Mucosa of descending colon (tissue), 3 donors: ENCODE data around the gene PRRT2. TPM values are rescaled to one million over a fixed set of nuclear protein-coding genes. Genes with fewer than 3 reads are reported as not detected.

Experiments
- ATAC-seq: fragments of 200-7000 bp; cut with Tn5 transposase; one replicate; pipeline ENCODE4 v1.9.1; 2020; ENCODE audit warnings: mild to moderate bottlenecking, moderate library complexity
- DNase-seq, 3 donors: peaks; one replicate each; pipeline ENCODE4 v3.0.0-alpha.2; 2020
- H3K36me3 ChIP-seq: fragments of 200-600 bp; one replicate; pipeline ENCODE4 v1.8.0; 2021; ENCODE audit warnings: low read depth, mild to moderate bottlenecking
- H3K4me1 ChIP-seq: fragments of 200-600 bp; one replicate; pipeline ENCODE4 v1.8.0; 2021; ENCODE audit warnings: low read depth, mild to moderate bottlenecking
- H3K4me3 ChIP-seq: fragments of 200-600 bp; one replicate; pipeline ENCODE4 v1.8.0; 2021; ENCODE audit warnings: mild to moderate bottlenecking
- H3K9me3 ChIP-seq: fragments of 200-600 bp; one replicate; pipeline ENCODE4 v1.8.0; 2021; ENCODE audit warnings: mild to moderate bottlenecking
- intact Hi-C, 2 donors: fragments of 100-400 bp; cut with DNase I in 1 of 2; cut with micrococcal nuclease in 1 of 2; formaldehyde crosslinking; loops; one replicate each; pipeline versions ENCODE4 v1.11.0 to v1.11.1; 2022; cut with DNase I, micrococcal nuclease
- total RNA-seq, 3 donors: library from RNA; stranded (reverse); fragmentation: NEBNext Ultra II Directional in 2 of 3; extraction: Animal tissue kit (Norgen Biotek cat#: 25700) in 2 of 3; gene quantifications; one replicate each; pipeline versions ENCODE4 v1.2.1 to v1.2.4, GENCODE V29; 2021 to 2023
- TF ChIP-seq, protein P1 (sequence below): fragments of 200-600 bp; IDR thresholded peaks from one replicate; pipeline ENCODE4 v1.8.0; 2022; ENCODE audit warnings: antibody characterized with exemption, mild to moderate bottlenecking
- donor health status: DM: no; HTN: no; CAD: no; lungs with moderate emphysema.
- donor health status: DM: no; HTN: no; CAD: no.
- donor health status: DM: no; HTN: yes; CAD: no.

PRRT2 gene
- total RNA-seq, 3 donors from 2014 or later: 0.81 to 15.2 (median 0.94) TPM

DNA sequence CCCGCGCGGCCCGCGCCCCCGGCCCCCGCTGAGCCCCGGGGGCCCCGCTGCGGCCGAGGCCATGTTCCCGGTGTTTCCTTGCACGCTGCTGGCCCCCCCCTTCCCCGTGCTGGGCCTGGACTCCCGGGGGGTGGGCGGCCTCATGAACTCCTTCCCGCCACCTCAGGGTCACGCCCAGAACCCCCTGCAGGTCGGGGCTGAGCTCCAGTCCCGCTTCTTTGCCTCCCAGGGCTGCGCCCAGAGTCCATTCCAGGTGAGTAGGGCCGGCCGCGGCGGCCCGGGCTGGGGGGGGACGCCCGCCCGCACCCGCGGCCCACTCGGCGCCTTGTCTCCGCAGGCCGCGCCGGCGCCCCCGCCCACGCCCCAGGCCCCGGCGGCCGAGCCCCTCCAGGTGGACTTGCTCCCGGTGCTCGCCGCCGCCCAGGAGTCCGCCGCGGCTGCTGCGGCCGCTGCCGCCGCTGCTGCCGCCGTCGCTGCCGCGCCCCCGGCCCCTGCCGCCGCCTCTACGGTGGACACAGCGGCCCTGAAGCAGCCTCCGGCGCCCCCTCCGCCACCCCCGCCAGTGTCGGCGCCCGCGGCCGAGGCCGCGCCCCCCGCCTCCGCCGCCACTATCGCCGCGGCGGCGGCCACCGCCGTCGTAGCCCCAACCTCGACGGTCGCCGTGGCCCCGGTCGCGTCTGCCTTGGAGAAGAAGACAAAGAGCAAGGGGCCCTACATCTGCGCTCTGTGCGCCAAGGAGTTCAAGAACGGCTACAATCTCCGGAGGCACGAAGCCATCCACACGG is 5.2 kb upstream of the PRRT2 start:
- Histone ChIP-seq H3K9me3 (no peaks in the 10 kb centered on the region), H3K36me3 (no peaks in the 10 kb centered on the region), H3K4me1 (peaks cover 43% of the 10 kb centered on the region), H3K4me3 (peak overlapping the region; percentile 54)
- TF ChIP-seq, protein P1, sequence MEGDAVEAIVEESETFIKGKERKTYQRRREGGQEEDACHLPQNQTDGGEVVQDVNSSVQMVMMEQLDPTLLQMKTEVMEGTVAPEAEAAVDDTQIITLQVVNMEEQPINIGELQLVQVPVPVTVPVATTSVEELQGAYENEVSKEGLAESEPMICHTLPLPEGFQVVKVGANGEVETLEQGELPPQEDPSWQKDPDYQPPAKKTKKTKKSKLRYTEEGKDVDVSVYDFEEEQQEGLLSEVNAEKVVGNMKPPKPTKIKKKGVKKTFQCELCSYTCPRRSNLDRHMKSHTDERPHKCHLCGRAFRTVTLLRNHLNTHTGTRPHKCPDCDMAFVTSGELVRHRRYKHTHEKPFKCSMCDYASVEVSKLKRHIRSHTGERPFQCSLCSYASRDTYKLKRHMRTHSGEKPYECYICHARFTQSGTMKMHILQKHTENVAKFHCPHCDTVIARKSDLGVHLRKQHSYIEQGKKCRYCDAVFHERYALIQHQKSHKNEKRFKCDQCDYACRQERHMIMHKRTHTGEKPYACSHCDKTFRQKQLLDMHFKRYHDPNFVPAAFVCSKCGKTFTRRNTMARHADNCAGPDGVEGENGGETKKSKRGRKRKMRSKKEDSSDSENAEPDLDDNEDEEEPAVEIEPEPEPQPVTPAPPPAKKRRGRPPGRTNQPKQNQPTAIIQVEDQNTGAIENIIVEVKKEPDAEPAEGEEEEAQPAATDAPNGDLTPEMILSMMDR: no peak
- ATAC-seq: no peak
- intact Hi-C loops: no loop called here
- DNase-seq: peak; percentile 69 to 87 (median 81)

DNA sequence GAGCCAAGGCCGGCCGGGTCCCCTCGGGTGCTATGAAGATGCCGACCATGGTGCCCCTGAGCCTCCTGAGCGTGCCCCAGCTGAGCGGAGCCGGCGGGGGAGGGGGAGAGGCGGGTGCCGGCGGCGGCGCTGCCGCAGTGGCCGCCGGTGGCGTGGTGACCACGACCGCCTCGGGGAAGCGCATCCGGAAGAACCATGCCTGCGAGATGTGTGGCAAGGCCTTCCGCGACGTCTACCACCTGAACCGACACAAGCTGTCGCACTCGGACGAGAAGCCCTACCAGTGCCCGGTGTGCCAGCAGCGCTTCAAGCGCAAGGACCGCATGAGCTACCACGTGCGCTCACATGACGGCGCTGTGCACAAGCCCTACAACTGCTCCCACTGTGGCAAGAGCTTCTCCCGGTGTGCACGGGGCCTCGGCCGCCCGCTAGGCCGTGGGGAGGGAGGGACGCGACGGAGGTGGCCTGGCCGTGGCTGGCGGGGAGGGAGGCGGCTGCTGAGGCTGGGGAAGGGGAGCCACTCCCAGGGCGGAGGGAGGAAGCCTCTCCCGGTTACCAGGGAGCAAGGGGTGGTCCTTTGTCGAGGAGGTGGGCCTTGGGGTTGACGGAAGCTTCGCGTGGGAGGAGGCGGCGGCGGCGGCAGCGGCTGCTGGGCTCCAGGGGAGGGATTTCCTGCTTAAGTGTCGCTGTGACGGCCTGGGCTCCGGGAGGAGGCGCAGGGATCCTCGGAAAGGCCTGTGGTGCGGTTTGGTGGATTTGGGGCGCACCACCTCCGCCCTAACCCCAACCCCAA is 4.4 kb upstream of the PRRT2 start:
- no peaks in the 10 kb centered on the region for H3K36me3 ChIP-seq
- TF ChIP-seq, protein P1: peak; percentile 39
- intact Hi-C loops: no loop called here
- peak; percentile 91 to 94 (median 94) for DNase-seq
- H3K4me1 ChIP-seq: peaks cover 50% of the 10 kb centered on the region
- peak overlapping the region; percentile 54 for H3K4me3 ChIP-seq
- no peaks in the 10 kb centered on the region for H3K9me3 ChIP-seq
- peak; percentile 40 for ATAC-seq

DNA sequence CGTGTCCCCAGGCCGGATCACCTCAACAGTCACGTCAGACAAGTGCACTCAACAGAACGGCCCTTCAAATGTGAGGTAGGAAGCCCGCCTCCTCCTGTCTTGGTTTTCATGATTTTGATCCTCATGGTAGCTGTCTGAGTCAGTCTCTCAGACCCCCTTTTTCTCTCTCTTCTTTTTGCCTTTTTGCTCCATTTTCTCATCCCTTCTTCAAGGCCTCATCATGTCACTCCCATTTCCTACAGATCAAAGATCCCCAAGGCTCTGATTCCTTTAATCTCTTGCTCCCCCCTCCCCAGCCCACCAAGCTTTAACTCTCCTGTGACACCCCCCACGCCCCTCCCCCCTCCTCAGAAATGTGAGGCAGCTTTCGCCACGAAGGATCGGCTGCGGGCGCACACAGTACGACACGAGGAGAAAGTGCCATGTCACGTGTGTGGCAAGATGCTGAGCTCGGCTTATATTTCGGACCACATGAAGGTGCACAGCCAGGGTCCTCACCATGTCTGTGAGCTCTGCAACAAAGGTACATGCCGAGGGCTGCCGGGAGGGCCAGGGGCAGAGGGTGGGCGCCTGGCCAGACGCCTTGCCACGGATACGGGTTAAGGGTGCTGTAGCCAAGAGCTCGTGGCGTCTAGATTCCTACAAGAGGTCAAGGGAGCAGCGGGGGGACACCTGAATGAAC is 3.6 kb upstream of the PRRT2 start:
- ATAC-seq (no peak), DNase-seq (peak; percentile 59 to 72 (median 65))
- Histone ChIP-seq H3K36me3 (no peaks in the 10 kb centered on the region), H3K4me1 (peaks cover 56% of the 10 kb centered on the region), H3K4me3 (no peak overlapping the region), H3K9me3 (no peaks in the 10 kb centered on the region)
- intact Hi-C loops: no loop called here
- TF ChIP-seq, protein P1: no peak

DNA sequence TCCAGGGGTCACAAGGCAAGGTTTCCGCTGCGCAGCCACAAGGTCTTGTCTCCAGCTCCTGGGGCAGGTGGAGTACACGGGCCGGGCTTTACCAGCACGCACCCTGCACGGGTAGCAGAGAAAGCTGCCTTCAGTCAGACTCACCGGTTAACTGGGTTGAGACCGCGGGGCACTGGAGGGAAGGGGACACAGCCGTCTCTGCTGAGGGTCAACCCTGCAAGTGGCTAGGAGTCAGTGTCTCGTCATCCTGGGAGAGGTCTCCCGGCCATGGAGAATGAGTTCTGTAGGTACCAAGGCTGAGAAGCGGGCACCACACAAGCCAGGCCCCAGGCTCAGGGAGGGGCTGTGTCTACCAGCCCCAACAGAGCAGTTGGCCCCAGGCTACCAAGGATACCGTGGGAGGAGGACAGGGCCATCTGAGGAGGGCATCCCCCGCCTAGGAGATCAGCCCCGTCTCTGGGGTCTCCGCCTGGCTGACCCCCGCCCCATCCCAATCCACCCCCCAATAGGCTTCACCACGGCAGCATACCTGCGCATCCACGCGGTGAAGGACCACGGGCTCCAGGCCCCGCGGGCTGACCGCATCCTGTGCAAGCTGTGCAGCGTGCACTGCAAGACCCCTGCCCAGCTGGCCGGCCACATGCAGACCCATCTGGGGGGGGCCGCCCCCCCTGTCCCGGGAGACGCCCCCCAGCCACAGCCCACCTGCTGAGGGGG is 2.8 kb upstream of the PRRT2 start:
- intact Hi-C loops: no loop called here
- TF ChIP-seq, protein P1: no peak
- peaks cover 53% of the 10 kb centered on the region for H3K4me1 ChIP-seq
- H3K4me3 ChIP-seq: no peak overlapping the region
- ATAC-seq (no peak), DNase-seq (peak in 2 of 3 donors; percentile 62 to 72)
- no peaks in the 10 kb centered on the region for H3K9me3 ChIP-seq
- H3K36me3 ChIP-seq: no peaks in the 10 kb centered on the region
